Neuron (in vitro differentiated cells): Measurements from ENCODE around the gene UHRF1.
"Not testable (repeated sequence)": the region's sequence is repeated elsewhere in the genome, so short reads cannot be mapped to it uniquely, and the experiment has no call there.

Experiments
- H2AFZ ChIP-seq: one replicate; pipeline ENCODE4 v1.6.1; 2013; ENCODE audit warnings: low read depth, mild to moderate bottlenecking, inconsistent platforms, low read length, moderate library complexity
- H3K27me3 ChIP-seq: one replicate; pipeline ENCODE4 v1.6.1; 2013; ENCODE audit warnings: low read length; ENCODE audit not compliant: insufficient read depth
- H3K36me3 ChIP-seq: one replicate; pipeline ENCODE4 v1.6.1; 2013; ENCODE audit warnings: low read length; ENCODE audit not compliant: insufficient read depth
- H3K4me1 ChIP-seq: one replicate; pipeline ENCODE4 v1.6.1; 2013; ENCODE audit warnings: low read length; ENCODE audit not compliant: insufficient read depth
- H3K4me3 ChIP-seq: 2 replicates; pipeline ENCODE4 v1.5.1; 2013; ENCODE audit warnings: mild to moderate bottlenecking, low read length, moderate library complexity
- H3K9me3 ChIP-seq: one replicate; pipeline ENCODE4 v1.6.1; 2013; ENCODE audit warnings: low read length

Gene UHRF1

DNA sequence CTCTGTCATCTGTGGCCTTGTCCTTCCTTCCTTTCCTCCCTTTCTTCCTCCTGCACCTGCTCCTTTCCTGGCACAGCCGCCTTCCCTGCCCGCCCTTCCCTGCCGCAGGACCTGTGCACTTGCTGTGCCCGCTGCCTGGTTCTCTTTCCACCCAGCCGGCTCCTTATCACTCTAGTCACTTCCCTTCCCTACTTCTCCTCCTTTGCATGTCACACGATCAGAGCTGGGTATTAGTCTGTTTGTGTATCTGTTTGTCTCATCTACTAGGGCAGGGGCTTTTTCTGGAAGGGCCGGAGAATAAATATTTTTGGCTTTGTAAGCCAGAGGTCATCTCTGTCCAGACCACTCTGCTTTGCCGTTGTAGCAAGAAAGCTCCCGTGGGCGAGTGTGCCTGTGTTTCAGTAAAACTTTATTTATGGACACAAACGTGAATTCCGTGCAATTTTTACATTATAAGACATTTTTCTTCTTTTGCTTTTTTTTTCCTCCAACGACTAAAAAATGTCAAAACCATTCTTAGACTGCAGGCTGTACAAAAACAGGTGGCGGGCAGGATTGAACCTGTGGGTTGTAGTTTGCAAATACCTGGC is 65.7 kb downstream of the UHRF1 start:
- H3K9me3 ChIP-seq = no peaks in the 10 kb centered on the region
- peaks cover 19% of the 10 kb centered on the region for H3K4me1 ChIP-seq
- peaks cover 9% of the 10 kb centered on the region for H3K36me3 ChIP-seq
- H3K4me3 ChIP-seq = no peak overlapping the region
- no peak overlapping the region for H2AFZ ChIP-seq
- H3K27me3 ChIP-seq = no peaks in the 10 kb centered on the region

DNA sequence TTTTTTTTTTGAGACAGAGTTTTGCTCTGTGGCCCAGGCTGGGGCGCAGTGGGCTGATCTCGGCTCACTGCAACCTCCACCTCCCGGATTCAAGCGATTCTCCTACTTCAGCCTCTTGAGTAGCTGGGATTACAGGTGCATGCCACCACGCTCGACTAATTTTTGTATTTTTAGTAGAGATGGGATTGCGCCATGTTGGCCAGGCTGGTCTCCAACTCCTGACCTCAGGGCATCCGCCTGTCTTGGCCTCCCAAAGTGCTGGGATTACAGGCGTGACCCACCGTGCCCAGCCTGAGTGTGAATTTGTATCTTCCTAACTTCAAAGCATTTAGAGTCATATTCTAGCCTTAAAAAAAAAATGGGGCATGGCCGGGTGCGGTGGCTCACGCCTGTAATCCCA is 66.3 kb downstream of the UHRF1 start:
- H3K4me1 ChIP-seq = peaks cover 13% of the 10 kb centered on the region
- H3K27me3 ChIP-seq, H2AFZ ChIP-seq, H3K4me3 ChIP-seq, H3K36me3 ChIP-seq, H3K9me3 ChIP-seq: not testable (repeated sequence)

DNA sequence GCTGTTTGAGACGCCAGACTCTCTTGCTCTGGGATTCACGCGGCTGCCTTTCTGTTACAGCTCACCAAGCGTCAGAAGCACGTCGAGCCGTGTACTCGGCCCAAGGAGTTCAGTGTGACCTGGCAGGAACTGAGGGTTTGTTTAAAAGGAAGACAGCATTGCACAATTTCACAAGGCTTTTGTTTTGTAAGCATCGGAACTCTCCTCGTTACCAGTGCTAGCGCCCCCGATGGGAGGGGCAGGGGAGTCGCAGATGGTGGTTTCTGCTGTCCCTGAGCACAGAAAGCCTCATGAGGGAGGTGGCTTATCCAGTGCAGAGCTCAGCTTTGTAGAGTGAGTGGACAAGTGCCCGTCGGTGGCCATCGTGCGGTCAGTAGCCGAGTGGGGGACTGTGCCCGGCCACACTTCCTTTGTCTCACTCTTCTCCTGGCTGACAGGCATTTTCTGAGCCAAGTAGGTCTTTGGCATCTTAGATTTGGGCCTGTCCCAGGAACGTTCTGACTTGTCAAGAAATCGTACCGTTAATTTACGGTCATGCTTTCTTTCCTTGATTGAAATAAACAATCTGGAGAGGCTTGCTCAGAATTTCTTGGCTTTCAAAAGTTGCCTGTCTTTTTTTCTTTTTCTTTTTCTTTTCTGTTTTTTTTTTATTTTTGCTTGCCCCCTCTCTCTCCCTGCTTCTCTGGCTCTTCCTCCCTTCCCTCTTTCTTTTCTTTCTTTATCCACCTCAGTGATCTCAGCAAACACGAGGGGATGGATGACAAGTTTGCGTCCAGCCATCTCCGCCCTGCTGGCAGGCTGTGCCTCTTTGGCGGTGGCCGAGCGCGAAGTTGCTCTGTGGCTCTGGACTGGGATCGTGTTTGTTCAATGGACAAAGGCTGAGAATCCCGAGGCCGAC is 67.3 kb downstream of the UHRF1 start:
- Histone ChIP-seq H3K4me3 (no peak overlapping the region), H3K4me1 (peaks cover 3% of the 10 kb centered on the region), H3K9me3 (no peaks in the 10 kb centered on the region), H3K36me3 (peaks cover 9% of the 10 kb centered on the region), H3K27me3 (no peaks in the 10 kb centered on the region), H2AFZ (no peak overlapping the region)

DNA sequence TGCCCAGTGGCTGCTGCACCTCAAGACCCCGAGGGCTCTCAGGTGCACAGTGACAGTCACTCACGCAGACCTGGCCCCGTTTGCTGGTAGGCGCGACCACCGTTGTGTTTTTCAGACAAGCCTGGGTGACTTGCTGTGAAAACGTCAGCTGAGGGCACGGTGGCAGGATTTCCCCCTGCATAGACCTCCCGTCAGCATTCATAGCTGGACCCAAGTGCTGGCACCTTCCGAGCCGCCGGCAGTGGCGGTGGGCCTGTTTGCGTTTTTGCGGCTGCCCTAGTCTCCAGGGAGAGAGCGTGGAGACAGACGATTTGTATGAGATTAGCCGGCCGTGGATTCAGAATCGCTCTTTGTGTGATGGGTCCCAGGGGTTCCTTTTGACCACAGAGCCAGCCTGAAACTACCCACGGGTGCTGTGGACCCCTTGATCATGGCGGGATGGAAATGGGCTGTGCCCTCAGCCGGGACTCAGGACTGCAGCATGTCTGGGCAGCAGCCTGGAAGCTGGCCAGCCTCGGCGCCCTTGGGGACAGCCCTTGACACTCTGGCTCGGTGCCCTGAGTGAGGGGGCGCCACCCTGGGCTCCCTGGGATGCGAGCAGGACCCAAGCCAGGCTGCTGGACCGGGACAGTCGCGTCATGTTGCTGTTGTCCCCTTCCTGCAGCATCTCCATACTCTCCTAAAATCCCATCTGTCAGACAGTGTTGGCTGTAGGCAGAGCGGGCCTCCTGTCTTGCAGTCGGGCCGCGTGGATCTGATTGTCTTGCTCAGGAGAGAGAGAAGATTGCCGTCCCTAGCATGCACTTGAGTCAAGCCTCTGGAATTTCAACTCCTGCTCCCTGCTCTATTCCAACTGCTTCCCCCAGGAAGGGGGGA is 68.2 kb downstream of the UHRF1 start:
- Histone ChIP-seq H3K9me3 (no peaks in the 10 kb centered on the region), H3K36me3 (peaks cover 9% of the 10 kb centered on the region), H3K4me1 (no peaks in the 10 kb centered on the region), H2AFZ (no peak overlapping the region), H3K27me3 (no peaks in the 10 kb centered on the region), H3K4me3 (no peak overlapping the region)

DNA sequence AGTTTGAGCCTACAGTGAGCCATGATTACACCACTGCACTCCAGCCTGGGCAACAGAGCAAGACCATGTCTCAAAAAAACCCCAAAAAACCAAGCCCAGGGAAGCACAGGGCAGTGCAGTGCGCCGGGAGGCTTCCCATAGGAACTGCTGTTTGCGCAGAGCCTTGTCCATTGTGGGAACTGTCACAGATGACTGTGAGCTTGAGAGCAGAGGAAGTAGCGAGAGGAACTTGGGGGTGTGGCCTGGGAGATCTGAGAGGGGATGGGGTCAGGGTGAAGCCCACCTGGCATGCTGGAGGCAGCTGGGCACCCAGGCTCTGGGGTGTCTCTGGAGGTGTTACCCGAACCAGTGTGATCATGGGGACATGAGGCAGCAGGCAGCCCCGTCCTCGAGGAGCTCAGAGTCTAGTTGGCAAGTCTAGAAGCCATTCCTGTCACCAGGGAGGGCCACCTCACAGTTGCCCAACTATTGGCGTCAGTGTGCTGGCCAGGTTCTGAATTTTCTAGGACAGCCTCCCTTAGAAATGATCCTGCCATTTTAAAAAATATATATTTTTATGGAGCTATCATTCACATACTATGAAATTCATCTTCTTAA is 70.0 kb downstream of the UHRF1 start:
- Histone ChIP-seq H3K4me1 (no peaks in the 10 kb centered on the region), H3K9me3 (no peaks in the 10 kb centered on the region), H3K27me3 (no peaks in the 10 kb centered on the region), H3K36me3 (peaks cover 9% of the 10 kb centered on the region), H3K4me3 (no peak overlapping the region), H2AFZ (no peak overlapping the region)

DNA sequence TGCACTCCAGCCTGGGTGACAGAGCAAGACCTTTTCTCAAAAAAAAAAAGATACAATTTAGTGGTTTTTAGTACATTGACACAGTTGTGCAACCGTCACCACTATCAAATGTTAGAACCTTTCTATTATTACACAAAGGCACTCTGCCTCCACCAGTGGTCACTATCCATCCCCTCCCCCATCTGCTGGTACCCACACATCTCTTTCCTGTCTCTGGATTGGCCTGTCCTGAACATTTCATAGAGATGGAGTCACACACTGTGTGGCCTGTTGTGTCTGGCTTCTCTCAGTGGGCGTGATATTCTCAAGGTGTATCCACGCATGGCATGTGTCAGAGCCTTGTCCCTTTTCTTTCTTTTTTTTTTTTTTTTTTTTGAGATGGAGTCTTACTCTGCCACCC is 70.8 kb downstream of the UHRF1 start:
- Histone ChIP-seq H3K9me3 (no peaks in the 10 kb centered on the region), H3K4me1 (no peaks in the 10 kb centered on the region), H3K27me3 (no peaks in the 10 kb centered on the region), H3K36me3 (peaks cover 9% of the 10 kb centered on the region), H2AFZ (no peak overlapping the region), H3K4me3 (no peak overlapping the region)

DNA sequence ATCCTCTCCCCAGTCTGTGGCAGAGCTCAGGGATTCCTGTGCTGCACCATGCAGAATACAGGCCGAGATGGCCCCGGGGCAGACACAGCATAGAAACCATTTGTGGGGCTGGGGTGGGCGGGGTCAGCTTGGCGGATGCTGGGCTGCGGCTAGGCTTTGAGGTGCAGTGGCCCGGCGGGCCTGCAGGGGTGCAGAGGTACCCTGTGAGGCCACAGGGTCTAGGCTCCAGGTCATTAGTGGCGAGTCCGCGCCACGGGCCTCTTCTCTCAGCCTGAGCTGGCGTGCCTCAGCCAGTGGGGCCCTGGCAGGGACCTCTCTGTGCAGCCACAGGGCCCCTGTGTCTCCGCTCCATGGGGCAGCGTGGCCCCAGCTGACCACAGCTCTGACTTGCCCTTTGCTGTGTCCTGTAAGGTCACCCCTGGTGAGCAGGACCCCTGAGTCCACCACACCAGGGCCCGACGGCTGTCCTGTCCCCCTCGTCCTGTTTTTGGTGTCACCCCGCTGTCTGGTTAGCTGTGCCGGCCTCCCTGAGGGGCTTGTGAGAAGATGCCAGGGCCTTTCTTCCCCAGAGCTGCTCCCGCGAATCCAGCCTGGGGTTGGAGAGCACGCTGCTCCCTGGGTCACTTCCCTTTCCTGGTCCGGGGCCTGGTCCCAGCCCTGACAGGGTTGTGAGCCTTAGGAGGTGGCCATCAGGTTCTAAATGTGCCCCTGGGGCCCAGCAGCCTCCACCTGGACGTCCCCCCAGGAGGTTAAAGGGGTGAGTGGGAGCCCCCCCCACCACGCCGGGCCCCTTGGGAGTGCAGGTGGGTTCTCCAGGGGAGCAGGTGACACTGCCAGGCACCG is 71.8 kb downstream of the UHRF1 start:
- Histone ChIP-seq H3K4me1 (no peaks in the 10 kb centered on the region), H3K4me3 (no peak overlapping the region), H3K27me3 (no peaks in the 10 kb centered on the region), H3K36me3 (peaks cover 9% of the 10 kb centered on the region), H3K9me3 (no peaks in the 10 kb centered on the region), H2AFZ (no peak overlapping the region)

DNA sequence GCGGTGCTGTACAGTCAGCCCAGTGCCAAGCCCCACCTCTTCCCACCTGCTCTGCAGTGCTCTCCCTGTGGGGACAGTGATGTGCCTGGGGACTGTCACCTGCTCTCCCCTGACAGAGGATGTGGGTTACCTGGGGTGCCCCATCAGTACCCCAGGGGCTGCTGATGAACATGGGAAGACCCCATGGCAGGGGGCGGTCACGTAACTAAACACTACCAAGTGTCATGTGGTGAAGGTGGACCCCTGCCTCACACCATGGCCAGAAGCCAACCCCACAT is 72.3 kb downstream of the UHRF1 start:
- Histone ChIP-seq H3K27me3 (no peaks in the 10 kb centered on the region), H3K9me3 (no peaks in the 10 kb centered on the region), H3K36me3 (peaks cover 9% of the 10 kb centered on the region), H3K4me1 (peaks cover 3% of the 10 kb centered on the region), H2AFZ (no peak overlapping the region), H3K4me3 (no peak overlapping the region)

DNA sequence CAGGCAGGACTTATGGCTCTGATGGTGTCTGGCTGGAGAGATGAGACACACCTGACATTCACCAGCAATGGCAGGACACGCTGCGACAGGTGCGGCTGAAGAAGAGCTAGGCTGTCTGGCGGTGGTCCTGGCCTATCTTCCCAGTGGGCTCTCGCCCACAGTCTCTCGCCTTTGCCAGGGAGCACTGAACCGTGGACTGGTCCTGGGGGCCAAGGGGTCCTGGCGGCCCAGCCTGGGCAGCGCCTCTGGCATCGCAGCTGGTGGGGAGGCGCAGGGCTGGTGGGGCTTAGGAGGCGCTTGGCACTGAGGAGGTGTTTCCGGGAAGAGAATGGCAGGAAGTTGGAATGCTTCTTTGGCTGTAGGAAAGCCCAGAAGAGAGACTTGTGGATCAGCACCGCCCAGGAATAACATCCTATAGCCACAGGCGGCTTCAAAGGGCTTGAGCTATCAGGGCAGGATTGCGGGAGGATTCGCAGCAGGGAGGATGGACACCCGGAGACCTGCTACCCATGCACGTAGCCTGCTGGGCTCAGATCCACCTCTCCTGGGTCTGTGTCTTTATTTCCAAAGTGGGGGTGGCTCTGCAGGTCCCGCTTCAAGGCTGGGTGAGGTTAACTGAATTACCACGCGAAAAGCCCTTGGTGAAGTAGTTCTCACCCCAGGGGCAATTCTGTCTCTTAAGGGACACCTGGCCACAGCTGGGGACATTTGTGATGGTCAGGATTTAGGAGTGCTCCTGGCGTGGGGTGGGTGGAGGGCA is 74.2 kb downstream of the UHRF1 start:
- H3K36me3 ChIP-seq = no peaks in the 10 kb centered on the region
- no peaks in the 10 kb centered on the region for H3K27me3 ChIP-seq

DNA sequence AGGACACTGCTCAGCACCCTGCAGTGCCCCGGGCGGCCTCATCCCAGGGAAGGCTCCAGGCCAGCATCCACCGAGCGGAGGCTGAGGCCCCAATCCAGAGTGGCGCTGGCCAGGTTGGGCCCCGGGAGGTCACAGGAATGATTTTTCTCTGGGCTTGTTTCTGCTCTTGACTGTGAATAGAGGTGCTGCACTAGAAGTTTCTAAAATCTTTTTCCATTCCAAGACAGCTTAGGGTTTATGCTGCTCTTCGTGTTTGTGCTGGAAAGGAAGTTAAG is 74.7 kb downstream of the UHRF1 start:
- no peaks in the 10 kb centered on the region for H3K36me3 ChIP-seq
- no peak overlapping the region for H3K4me3 ChIP-seq
- no peaks in the 10 kb centered on the region for H3K9me3 ChIP-seq
- no peaks in the 10 kb centered on the region for H3K27me3 ChIP-seq
- no peak overlapping the region for H2AFZ ChIP-seq
- H3K4me1 ChIP-seq = peaks cover 15% of the 10 kb centered on the region

More for the DNA sequence above, 74.2 kb downstream of the UHRF1 start:
- H3K4me1 ChIP-seq = peaks cover 10% of the 10 kb centered on the region
- no peak overlapping the region for H2AFZ ChIP-seq
- no peaks in the 10 kb centered on the region for H3K9me3 ChIP-seq
- H3K4me3 ChIP-seq = no peak overlapping the region

DNA sequence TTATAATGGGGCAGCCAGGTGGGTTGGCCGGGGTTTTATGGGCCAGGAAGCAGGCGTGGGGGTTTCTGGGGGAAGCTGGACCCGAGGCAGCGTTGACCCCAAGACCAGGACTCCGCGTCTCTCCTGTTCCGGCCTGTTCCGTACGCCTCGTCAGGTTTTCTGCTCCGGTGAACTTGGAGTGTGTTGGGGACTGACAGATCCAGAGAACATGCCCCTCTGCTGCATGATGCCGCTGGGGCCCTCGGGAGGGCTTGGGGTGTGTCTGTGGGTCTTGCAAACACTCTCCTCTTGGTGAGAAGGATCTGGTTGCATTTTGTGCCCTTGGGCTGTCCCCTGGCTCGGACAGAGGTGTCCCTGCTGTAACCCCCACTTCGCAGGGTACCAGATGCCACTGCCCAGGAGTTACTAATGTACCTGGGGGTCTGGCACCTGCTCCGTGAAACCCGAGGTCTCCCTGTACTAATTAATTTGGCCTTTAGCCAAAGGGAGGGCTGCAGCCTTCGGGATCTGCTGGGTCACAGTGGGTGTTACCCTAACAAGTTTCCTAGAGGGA is 75.2 kb downstream of the UHRF1 start:
- H3K4me1 ChIP-seq = peaks cover 15% of the 10 kb centered on the region
- no peak overlapping the region for H3K4me3 ChIP-seq
- no peaks in the 10 kb centered on the region for H3K27me3 ChIP-seq
- H2AFZ ChIP-seq = no peak overlapping the region
- H3K36me3 ChIP-seq = no peaks in the 10 kb centered on the region
- H3K9me3 ChIP-seq = no peaks in the 10 kb centered on the region

DNA sequence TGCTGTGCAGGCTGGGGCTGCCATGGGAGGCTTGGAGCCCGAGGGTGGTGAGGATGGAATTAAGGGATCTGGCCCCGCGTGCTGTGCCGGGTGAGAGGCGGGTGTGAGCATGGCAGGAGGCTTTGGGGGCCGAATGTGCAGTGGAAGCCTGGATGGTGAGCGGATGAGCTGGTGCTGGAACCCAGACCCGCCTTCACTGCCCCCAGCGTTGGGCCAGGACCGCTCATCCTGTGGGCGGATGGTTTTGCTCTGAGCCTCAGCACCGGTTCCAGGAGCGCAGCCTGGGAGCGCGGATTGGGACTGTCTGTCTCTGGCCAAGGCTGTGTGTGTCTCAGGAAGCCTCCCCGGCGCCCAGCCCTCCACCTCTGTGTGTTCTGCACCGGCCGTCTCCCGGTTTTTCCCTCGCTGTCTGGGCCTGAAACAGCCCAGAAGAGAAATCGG is 76.3 kb downstream of the UHRF1 start:
- H2AFZ ChIP-seq = no peak overlapping the region

More for the DNA sequence above, 76.3 kb downstream of the UHRF1 start:
- H3K36me3 ChIP-seq = no peaks in the 10 kb centered on the region
- no peaks in the 10 kb centered on the region for H3K27me3 ChIP-seq
- no peak overlapping the region for H3K4me3 ChIP-seq
- H3K4me1 ChIP-seq = peaks cover 15% of the 10 kb centered on the region
- no peaks in the 10 kb centered on the region for H3K9me3 ChIP-seq
